DOHH2 (cell line): ENCODE data around the gene TMEM86A.

Experiments
- H3F3A ChIP-seq: fragments of 200-600 bp; sonication (generic), shearing (Covaris generic); 2 replicates; pipeline ENCODE4 v1.6.0; 2016; ENCODE audit warnings: antibody characterized with exemption, mild to moderate bottlenecking; ENCODE audit not compliant: control insufficient read depth, insufficient read depth
- H3K27ac ChIP-seq: fragments of 200-600 bp; sonication (generic); 2 replicates; pipeline ENCODE4 v1.5.1; 2014; ENCODE audit warnings: low read depth, mild to moderate bottlenecking, low read length, moderate library complexity
- H3K27me3 ChIP-seq: fragments of 200-600 bp; sonication (generic); 2 replicates; pipeline ENCODE4 v1.6.1; 2014; ENCODE audit warnings: mild to moderate bottlenecking, low read length, mixed read lengths; ENCODE audit not compliant: control insufficient read depth
- H3K36me3 ChIP-seq: fragments of 200-600 bp; sonication (generic); 2 replicates; pipeline ENCODE4 v1.6.1; 2014; ENCODE audit warnings: mild to moderate bottlenecking, low read length, moderate library complexity, mixed read lengths; ENCODE audit not compliant: control insufficient read depth
- H3K4me1 ChIP-seq: fragments of 200-600 bp; sonication (generic); 2 replicates; pipeline ENCODE4 v1.6.1; 2014; ENCODE audit warnings: mild to moderate bottlenecking, low read length, mixed read lengths; ENCODE audit not compliant: control insufficient read depth
- H3K4me2 ChIP-seq: fragments of 200-600 bp; sonication (generic); 2 replicates; pipeline ENCODE4 v1.6.0; 2014; ENCODE audit warnings: mild to moderate bottlenecking, low read length, moderate library complexity
- H3K4me3 ChIP-seq: fragments of 200-600 bp; sonication (generic); 2 replicates; pipeline ENCODE4 v1.5.1; 2014; ENCODE audit warnings: mild to moderate bottlenecking, low read length, mixed read lengths
- H3K79me2 ChIP-seq: fragments of 200-600 bp; sonication (generic); 2 replicates; pipeline ENCODE4 v1.6.1; 2014; ENCODE audit warnings: mild to moderate bottlenecking, low read length, mixed read lengths; ENCODE audit not compliant: control insufficient read depth
- H3K9me2 ChIP-seq: fragments of 200-600 bp; sonication (generic); replicated peaks from 2 replicates; pipeline ENCODE4 v1.6.1; 2014; ENCODE audit warnings: mild to moderate bottlenecking, low read length, mixed read lengths; ENCODE audit not compliant: control insufficient read depth
- H3K9me3 ChIP-seq: fragments of 200-600 bp; sonication (generic); 2 replicates; pipeline ENCODE4 v1.6.1; 2014; ENCODE audit warnings: antibody characterized with exemption, low read length, mixed read lengths; ENCODE audit not compliant: control insufficient read depth, insufficient read depth
- H4K20me1 ChIP-seq: fragments of 200-600 bp; sonication (generic); 2 replicates; pipeline ENCODE4 v1.6.0; 2014; ENCODE audit warnings: low read depth, mild to moderate bottlenecking, antibody characterized with exemption, low read length, moderate library complexity; ENCODE audit not compliant: control insufficient read depth, insufficient read depth
- CTCF ChIP-seq: fragments of 200-600 bp; sonication (generic); IDR thresholded peaks from one replicate; pipeline ENCODE4 v1.5.1; 2014; ENCODE audit warnings: antibody characterized with exemption, mild to moderate bottlenecking, low read depth, low read length; ENCODE audit not compliant: poor library complexity, severe bottlenecking
- EZH2phosphoT487 ChIP-seq: fragments of 200-600 bp; sonication (generic); IDR thresholded peaks from 2 replicates; pipeline ENCODE4 v1.6.1; 2017; ENCODE audit warnings: borderline replicate concordance, mild to moderate bottlenecking, antibody characterized with exemption, low read length, moderate library complexity, mixed read lengths

TMEM86A gene

GRCh38 chr11:18704698-18705097 lies 6.1 kb downstream of the TMEM86A start:
- H3F3A ChIP-seq: no peaks in the 10 kb centered on the region; the same call in 1 of the 2 replicates
- peaks cover 14% of the 10 kb centered on the region for H3K4me1 ChIP-seq
- no peaks in the 10 kb centered on the region for H3K79me2 ChIP-seq
- H3K27ac ChIP-seq: no peak overlapping the region
- no peak for TF ChIP-seq CTCF
- TF ChIP-seq EZH2phosphoT487: no peak
- no peaks in the 10 kb centered on the region for H3K36me3 ChIP-seq
- H3K27me3 ChIP-seq: peaks cover 31% of the 10 kb centered on the region
- no peaks in the 10 kb centered on the region for H3K9me3 ChIP-seq
- no peaks in the 10 kb centered on the region for H3K9me2 ChIP-seq
- no peak overlapping the region for H3K4me3 ChIP-seq
- no peaks in the 10 kb centered on the region for H4K20me1 ChIP-seq
- no peak overlapping the region for H3K4me2 ChIP-seq

- peak overlapping the region; percentile 41 for H3K4me3 ChIP-seq
- no peaks in the 10 kb centered on the region for H4K20me1 ChIP-seq
- H3K9me2 ChIP-seq: no peaks in the 10 kb centered on the region
- H3K27me3 ChIP-seq: peaks cover 23% of the 10 kb centered on the region
- H3K4me1 ChIP-seq: peaks cover 14% of the 10 kb centered on the region
- H3K27ac ChIP-seq: no peak overlapping the region
- H3K4me2 ChIP-seq: peak overlapping the region; percentile 52; the same call in 1 of the 2 replicates
- TF ChIP-seq CTCF (no peak), EZH2phosphoT487 (no peak)
- no peaks in the 10 kb centered on the region; the same call in 1 of the 2 replicates for H3F3A ChIP-seq
- no peaks in the 10 kb centered on the region for H3K79me2 ChIP-seq
- no peaks in the 10 kb centered on the region for H3K36me3 ChIP-seq
- H3K9me3 ChIP-seq: no peaks in the 10 kb centered on the region
These were observed 7.2 kb downstream of the TMEM86A start for GRCh38 chr11:18705651-18706281.

GRCh38 chr11:18706330-18707243 lies 8.0 kb downstream of the TMEM86A start:
- Histone ChIP-seq H3K9me3 (no peaks in the 10 kb centered on the region), H3K36me3 (no peaks in the 10 kb centered on the region), H3K27me3 (peaks cover 23% of the 10 kb centered on the region), H3K79me2 (no peaks in the 10 kb centered on the region), H3F3A (no peaks in the 10 kb centered on the region; the same call in 1 of the 2 replicates), H3K4me1 (peaks cover 14% of the 10 kb centered on the region), H3K4me3 (peak overlapping the region; percentile 73), H3K27ac (no peak overlapping the region), H3K9me2 (no peaks in the 10 kb centered on the region), H3K4me2 (peak overlapping the region; percentile 85), H4K20me1 (no peaks in the 10 kb centered on the region)
- TF ChIP-seq EZH2phosphoT487 (no peak), CTCF (no peak)
